GM12878 (cell line): ENCODE data around the gene MAML2.

Source experiments
- FOXK2 ChIP-seq: fragments of 450-650 bp; IDR thresholded peaks from 2 replicates; pipeline ENCODE4 v1.6.1; 2017; ENCODE audit warnings: mild to moderate bottlenecking, moderate library complexity
- TF ChIP-seq, protein P1 (sequence below), 3 experiments: IDR thresholded peaks in 2 of 3; conservative IDR thresholded peaks in 1 of 3; 2 replicates each; pipeline ENCODE4 v1.5.1; 2011; ENCODE audit warnings: low read depth in 3 of 3, low read length in 3 of 3, mild to moderate bottlenecking in 3 of 3, control low read depth in 2 of 3, moderate library complexity in 2 of 3, inconsistent platforms in 1 of 3, mixed read lengths in 1 of 3; ENCODE audit not compliant: control insufficient read depth in 2 of 3, insufficient read depth in 1 of 3; ENCODE audit errors: extremely low read depth in 1 of 3

- TF ChIP-seq FOXK2 = no peak
- TF ChIP-seq, protein P1, sequence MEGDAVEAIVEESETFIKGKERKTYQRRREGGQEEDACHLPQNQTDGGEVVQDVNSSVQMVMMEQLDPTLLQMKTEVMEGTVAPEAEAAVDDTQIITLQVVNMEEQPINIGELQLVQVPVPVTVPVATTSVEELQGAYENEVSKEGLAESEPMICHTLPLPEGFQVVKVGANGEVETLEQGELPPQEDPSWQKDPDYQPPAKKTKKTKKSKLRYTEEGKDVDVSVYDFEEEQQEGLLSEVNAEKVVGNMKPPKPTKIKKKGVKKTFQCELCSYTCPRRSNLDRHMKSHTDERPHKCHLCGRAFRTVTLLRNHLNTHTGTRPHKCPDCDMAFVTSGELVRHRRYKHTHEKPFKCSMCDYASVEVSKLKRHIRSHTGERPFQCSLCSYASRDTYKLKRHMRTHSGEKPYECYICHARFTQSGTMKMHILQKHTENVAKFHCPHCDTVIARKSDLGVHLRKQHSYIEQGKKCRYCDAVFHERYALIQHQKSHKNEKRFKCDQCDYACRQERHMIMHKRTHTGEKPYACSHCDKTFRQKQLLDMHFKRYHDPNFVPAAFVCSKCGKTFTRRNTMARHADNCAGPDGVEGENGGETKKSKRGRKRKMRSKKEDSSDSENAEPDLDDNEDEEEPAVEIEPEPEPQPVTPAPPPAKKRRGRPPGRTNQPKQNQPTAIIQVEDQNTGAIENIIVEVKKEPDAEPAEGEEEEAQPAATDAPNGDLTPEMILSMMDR (IDR thresholded peaks at IDR 0.05 in 2 of 3, conservative IDR thresholded peaks at IDR 0.05 in 1 of 3; ENCODE audit: control insufficient read depth in 2 of 3, extremely low read depth in 1 of 3, insufficient read depth in 1 of 3, low read depth in 3 of 3, low read length in 3 of 3) = no peak
These were observed 229.8 kb downstream of the MAML2 start for GRCh38 chr11:96113193-96113681.
